Liver (tissue), 3 donors: ENCODE results near the gene CCDC15.

Experiments used
- ATF3 ChIP-seq: IDR thresholded peaks from 2 replicates; pipeline ENCODE4 v1.6.1; 2016; ENCODE audit warnings: antibody characterized with exemption
- GABPA ChIP-seq, 2 donors: IDR thresholded peaks in 1 of 2; conservative IDR thresholded peaks in 1 of 2; 2 replicates each; pipeline ENCODE4 v1.6.1; 2016; ENCODE audit warnings: antibody characterized with exemption in 2 of 2, mild to moderate bottlenecking in 1 of 2, moderate library complexity in 1 of 2
- HNF4A ChIP-seq, 2 donors: conservative IDR thresholded peaks; 2 replicates each; pipeline ENCODE4 v1.6.1; 2016; ENCODE audit warnings: antibody characterized with exemption in 2 of 2, mild to moderate bottlenecking in 2 of 2
- JUND ChIP-seq, 2 donors: IDR thresholded peaks; 2 replicates each; pipeline ENCODE4 v1.6.1; 2016; ENCODE audit warnings: antibody characterized with exemption in 2 of 2
- RAD21 ChIP-seq, 2 donors: IDR thresholded peaks; 2 replicates each; pipeline ENCODE4 v1.6.1; 2016; ENCODE audit warnings: antibody characterized with exemption in 2 of 2, mild to moderate bottlenecking in 2 of 2
- REST ChIP-seq: IDR thresholded peaks from 2 replicates; pipeline ENCODE4 v1.6.1; 2016; ENCODE audit warnings: antibody characterized with exemption, mild to moderate bottlenecking
- RXRA ChIP-seq, 2 donors: IDR thresholded peaks; 2 replicates each; pipeline ENCODE4 v1.6.1; 2017 to 2018; ENCODE audit warnings: antibody characterized with exemption in 2 of 2, mild to moderate bottlenecking in 1 of 2
- TAF1 ChIP-seq: conservative IDR thresholded peaks from 2 replicates; pipeline ENCODE4 v1.6.1; 2016; ENCODE audit warnings: antibody characterized with exemption, mild to moderate bottlenecking
- YY1 ChIP-seq: IDR thresholded peaks from 2 replicates; pipeline ENCODE4 v1.6.1; 2016; ENCODE audit warnings: antibody characterized with exemption, mild to moderate bottlenecking
- ZBTB33 ChIP-seq: IDR thresholded peaks from 2 replicates; pipeline ENCODE4 v1.6.1; 2016; ENCODE audit warnings: antibody characterized with exemption
- TF ChIP-seq, protein P1 (sequence below): fragments of 150-350 bp; IDR thresholded peaks from 2 replicates; pipeline ENCODE4 v1.5.1; 2017; ENCODE audit warnings: improper control_type of control experiment, low read depth, low read length; ENCODE audit not compliant: missing input control
- TF ChIP-seq, protein P2 (sequence below): IDR thresholded peaks from 2 replicates; pipeline ENCODE4 v1.6.1; 2016; ENCODE audit warnings: antibody characterized with exemption
- donor health status: healthy.
- donor health status: healthy.

DNA sequence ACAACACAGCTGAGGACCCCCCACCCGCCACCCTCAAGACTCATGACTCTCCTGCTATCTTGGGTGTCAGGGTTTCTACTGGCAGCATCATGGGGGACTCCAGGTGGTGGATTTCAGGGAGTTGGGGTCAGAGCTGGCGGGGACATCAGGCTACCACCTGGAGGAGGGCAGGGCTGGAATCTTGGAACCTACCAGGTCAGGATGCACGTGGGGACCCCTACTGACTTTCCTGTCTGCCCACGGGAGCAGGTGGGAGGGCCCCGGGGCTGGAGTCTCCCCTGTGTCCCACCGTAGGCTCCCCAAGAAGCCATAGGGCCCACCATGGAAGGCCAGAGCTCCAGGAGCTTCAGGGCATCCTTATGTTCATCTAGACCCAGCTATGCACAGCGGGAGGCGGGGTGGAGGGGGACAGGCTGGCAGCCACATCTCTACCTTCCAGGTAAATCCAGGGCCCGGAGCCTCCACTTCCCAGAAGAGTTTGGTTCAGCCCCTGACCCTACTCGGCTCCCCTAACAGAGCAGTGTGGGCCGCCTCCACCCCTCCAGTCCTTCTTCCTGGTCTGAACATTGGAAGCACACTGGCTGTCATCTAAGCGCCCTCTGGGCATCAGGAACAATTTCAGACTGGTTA lies 119.1 kb downstream of the CCDC15 start:
- TF ChIP-seq, protein P1, sequence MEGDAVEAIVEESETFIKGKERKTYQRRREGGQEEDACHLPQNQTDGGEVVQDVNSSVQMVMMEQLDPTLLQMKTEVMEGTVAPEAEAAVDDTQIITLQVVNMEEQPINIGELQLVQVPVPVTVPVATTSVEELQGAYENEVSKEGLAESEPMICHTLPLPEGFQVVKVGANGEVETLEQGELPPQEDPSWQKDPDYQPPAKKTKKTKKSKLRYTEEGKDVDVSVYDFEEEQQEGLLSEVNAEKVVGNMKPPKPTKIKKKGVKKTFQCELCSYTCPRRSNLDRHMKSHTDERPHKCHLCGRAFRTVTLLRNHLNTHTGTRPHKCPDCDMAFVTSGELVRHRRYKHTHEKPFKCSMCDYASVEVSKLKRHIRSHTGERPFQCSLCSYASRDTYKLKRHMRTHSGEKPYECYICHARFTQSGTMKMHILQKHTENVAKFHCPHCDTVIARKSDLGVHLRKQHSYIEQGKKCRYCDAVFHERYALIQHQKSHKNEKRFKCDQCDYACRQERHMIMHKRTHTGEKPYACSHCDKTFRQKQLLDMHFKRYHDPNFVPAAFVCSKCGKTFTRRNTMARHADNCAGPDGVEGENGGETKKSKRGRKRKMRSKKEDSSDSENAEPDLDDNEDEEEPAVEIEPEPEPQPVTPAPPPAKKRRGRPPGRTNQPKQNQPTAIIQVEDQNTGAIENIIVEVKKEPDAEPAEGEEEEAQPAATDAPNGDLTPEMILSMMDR, result no peak
- TF ChIP-seq, protein P2, sequence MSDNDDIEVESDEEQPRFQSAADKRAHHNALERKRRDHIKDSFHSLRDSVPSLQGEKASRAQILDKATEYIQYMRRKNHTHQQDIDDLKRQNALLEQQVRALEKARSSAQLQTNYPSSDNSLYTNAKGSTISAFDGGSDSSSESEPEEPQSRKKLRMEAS, result no peak
- TF ChIP-seq RXRA (IDR thresholded peaks at IDR 0.05), result no peak
- TF ChIP-seq RAD21 (IDR thresholded peaks at IDR 0.05), result no peak
- no peak for TF ChIP-seq JUND (IDR thresholded peaks at IDR 0.05)
- no peak for TF ChIP-seq GABPA (IDR thresholded peaks at IDR 0.05 in 1 of 2, conservative IDR thresholded peaks at IDR 0.05 in 1 of 2)
- no peak for TF ChIP-seq TAF1
- no peak for TF ChIP-seq ATF3
- no peak for TF ChIP-seq ZBTB33
- TF ChIP-seq REST, result no peak
- no peak for TF ChIP-seq HNF4A (conservative IDR thresholded peaks at IDR 0.05)
- TF ChIP-seq YY1, result no peak
